Measurements from ENCODE around the gene CSNK1G1.

GRCh38 chr15:64141798-64142512 is 214.0 kb downstream of the CSNK1G1 start:
- TF ChIP-seq, protein P1, sequence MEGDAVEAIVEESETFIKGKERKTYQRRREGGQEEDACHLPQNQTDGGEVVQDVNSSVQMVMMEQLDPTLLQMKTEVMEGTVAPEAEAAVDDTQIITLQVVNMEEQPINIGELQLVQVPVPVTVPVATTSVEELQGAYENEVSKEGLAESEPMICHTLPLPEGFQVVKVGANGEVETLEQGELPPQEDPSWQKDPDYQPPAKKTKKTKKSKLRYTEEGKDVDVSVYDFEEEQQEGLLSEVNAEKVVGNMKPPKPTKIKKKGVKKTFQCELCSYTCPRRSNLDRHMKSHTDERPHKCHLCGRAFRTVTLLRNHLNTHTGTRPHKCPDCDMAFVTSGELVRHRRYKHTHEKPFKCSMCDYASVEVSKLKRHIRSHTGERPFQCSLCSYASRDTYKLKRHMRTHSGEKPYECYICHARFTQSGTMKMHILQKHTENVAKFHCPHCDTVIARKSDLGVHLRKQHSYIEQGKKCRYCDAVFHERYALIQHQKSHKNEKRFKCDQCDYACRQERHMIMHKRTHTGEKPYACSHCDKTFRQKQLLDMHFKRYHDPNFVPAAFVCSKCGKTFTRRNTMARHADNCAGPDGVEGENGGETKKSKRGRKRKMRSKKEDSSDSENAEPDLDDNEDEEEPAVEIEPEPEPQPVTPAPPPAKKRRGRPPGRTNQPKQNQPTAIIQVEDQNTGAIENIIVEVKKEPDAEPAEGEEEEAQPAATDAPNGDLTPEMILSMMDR (conservative IDR thresholded peaks at IDR 0.05), result no peak
- TF ChIP-seq EZH2 (IDR thresholded peaks at IDR 0.05; ENCODE audit: low read depth), result no peak
